RWPE1 (cell line): ENCODE results near the gene CDK1.
"Not testable (repeated sequence)": the region's sequence is repeated elsewhere in the genome, so short reads cannot be mapped to it uniquely, and the experiment has no call there.

ENCODE experiments used
- CTCF ChIA-PET: fragments of 350-600 bp; sonication (Branson Sonifier 250); formaldehyde crosslinking; extraction: SDS; loops from one replicate; lab custom pipeline; 2021; lab: Yijun Ruan, JAX
- POLR2A ChIA-PET: fragments of 400-600 bp; formaldehyde crosslinking; extraction: SDS; loops from one replicate; lab custom pipeline; 2020; ENCODE audit warnings: antibody characterized with exemption; ENCODE audit not compliant: low non-redundant PET; lab: Yijun Ruan, JAX
- DNase-seq: peaks from one replicate; pipeline ENCODE4 v3.0.0; 2012; ENCODE audit warnings: low spot score
- H3K27ac ChIP-seq: fragments of 450-650 bp; 2 replicates; pipeline ENCODE4 v1.5.1; 2017
- CTCF ChIP-seq: fragments of 450-650 bp; conservative IDR thresholded peaks from 2 replicates; pipeline ENCODE4 v1.5.1; 2017; ENCODE audit warnings: low read depth, mild to moderate bottlenecking

CDK1 gene

DNA sequence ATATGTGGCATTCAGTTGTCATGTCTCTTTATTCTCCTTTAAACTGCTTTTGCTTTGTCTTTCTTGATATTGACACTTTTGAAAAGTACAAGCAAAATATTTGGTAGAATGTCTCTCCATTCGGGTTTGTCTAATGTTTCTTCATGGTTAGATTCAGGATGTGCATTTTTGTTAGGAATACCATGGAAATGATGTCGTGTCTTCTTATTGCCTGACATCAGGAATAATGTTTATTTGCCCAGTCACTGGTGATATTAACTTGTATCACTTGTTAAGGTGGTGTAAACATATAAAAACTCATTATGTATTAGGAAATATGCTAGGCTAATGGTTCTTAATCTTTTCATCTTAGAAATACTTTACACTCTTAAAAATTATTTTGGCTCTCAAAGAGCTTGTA, 43.4 kb downstream of the CDK1 start:
- H3K27ac ChIP-seq, result no peak overlapping the region
- ChIA-PET CTCF (no interaction called here), POLR2A (no interaction called here)
- DNase-seq, result no peak
- TF ChIP-seq CTCF, result no peak

DNA sequence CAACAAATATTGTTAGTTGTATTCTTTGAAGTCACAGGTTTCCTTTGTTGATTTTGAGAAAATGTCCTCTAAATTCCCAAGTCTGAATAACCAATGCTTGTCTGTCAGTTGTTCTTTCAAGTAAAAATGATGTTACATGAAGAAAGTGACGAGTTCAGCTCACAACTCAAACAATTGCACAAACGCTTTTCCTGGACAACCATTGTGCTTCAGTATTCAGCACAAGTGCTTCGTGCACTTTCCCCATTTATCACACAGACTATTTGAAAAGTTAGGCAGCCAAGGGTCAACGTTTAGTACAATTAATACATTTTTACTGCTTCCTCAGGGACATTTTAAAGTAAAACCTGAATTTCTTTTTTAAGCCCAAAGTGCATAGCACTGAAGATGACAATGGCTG, 44.5 kb downstream of the CDK1 start:
- ChIA-PET CTCF (interaction anchor here (0.8 kb wide), 1 partner anchor 32 kb away, joined by 3 read pairs; no protein-coding TSS in a partner anchor), POLR2A (no interaction called here)
- no peak for TF ChIP-seq CTCF
- no peak overlapping the region for H3K27ac ChIP-seq
- DNase-seq, result no peak

- ChIA-PET CTCF (interaction anchor here (0.6 to 0.8 kb wide), 2 partner anchors 32 to 1632 kb away, joined by 3 read pairs; no protein-coding TSS in a partner anchor), POLR2A (no interaction called here)
- no peak for DNase-seq
- H3K27ac ChIP-seq, result no peak overlapping the region
- TF ChIP-seq CTCF, result no peak
These were observed 45.0 kb downstream of the CDK1 start for GRCh38 chr10:60823324-60823723.

DNA sequence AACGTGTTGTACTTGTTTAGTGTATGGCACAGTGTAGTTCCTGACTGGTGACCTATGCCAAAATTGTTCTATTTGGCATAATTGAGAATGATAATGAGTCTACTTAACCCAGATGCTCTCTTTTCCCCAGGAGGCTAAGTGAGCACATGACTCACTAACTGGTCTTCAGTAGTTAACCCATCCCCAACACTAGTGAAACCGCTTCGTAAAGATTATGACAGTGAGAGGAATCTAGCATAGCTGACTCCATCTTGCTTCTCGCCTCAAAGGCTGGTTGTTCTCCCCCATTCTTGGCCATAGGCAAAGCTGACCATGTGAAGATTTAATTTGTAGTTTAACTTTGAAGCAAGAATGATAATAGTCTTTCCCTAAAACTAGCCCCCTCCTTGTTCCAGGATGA, 47.2 kb downstream of the CDK1 start:
- TF ChIP-seq CTCF, result no peak
- ChIA-PET CTCF (no interaction called here), POLR2A (no interaction called here)
- no peak overlapping the region for H3K27ac ChIP-seq
- no peak for DNase-seq

DNA sequence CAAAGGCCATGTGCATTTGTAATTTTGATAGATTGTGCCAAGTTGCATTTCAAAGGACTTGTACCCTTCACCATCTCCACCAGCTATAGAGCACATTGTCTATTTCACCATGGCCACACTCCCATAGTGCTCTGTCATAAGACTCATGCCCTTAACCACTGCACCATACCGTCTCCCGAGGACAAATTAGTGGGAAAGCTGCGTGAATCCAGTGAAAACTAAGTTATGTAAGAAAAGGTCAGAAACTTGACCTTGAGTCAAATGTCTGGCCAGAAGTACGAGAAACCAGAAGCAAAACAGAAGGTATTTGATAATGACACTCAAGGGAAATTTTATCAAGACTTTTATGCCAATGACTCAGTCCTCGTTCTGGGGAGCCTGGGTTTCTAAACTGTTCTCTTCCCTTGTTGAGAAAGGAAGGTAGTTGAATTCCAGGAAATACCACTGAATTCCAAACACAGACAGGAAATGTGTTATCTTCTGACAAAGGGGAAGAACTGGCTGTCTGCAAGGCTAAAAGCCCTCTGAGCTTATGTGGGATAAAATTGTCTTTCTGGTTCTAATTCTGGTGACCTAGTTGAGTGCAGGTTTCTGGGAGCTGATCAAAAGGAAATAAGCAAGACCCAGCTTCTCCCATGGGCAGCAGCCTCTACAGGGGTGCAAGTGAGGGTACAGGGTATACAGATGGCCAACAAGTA, 49.7 kb downstream of the CDK1 start:
- POLR2A ChIA-PET, result no interaction called here
- H3K27ac ChIP-seq, result no peak overlapping the region
- TF ChIP-seq CTCF, result no peak
- CTCF ChIA-PET, result no interaction called here
- peak; percentile 37 for DNase-seq

- POLR2A ChIA-PET, result no interaction called here
- H3K27ac ChIP-seq, result no peak overlapping the region
- CTCF ChIA-PET, result no interaction called here
- no peak for TF ChIP-seq CTCF
- DNase-seq, result no peak
These were observed 50.2 kb downstream of the CDK1 start for GRCh38 chr10:60828489-60828852.

- CTCF ChIA-PET, H3K27ac ChIP-seq, POLR2A ChIA-PET, DNase-seq: not testable (repeated sequence)
These were observed 53.9 kb downstream of the CDK1 start for GRCh38 chr10:60832136-60832535.
